HEK293 (cell line): ENCODE results near the gene RAMAC.

ENCODE experiments used
- AEBP2 ChIP-seq: fragments of 450-650 bp; formaldehyde crosslinking; IDR thresholded peaks from 2 replicates; pipeline ENCODE4 v1.5.1; 2016; ENCODE audit warnings: missing biosample characterization, missing genetic modification characterization, borderline replicate concordance
- ELK4 ChIP-seq: IDR thresholded peaks from 2 replicates; pipeline ENCODE4 v1.6.1; 2011; ENCODE audit warnings: mild to moderate bottlenecking, low read depth, low read length, borderline replicate concordance
- GLI4 ChIP-seq: fragments of 450-650 bp; formaldehyde crosslinking; IDR thresholded peaks from 2 replicates; pipeline ENCODE4 v1.5.1; 2016; ENCODE audit warnings: missing biosample characterization, missing genetic modification characterization
- GLIS2 ChIP-seq: fragments of 450-650 bp; formaldehyde crosslinking; IDR thresholded peaks from 2 replicates; pipeline ENCODE4 v1.5.1; 2016; ENCODE audit warnings: missing biosample characterization, missing genetic modification characterization
- INSM2 ChIP-seq: fragments of 450-650 bp; formaldehyde crosslinking; IDR thresholded peaks from 2 replicates; pipeline ENCODE4 v1.5.1; 2016; ENCODE audit warnings: missing biosample characterization, missing genetic modification characterization
- KLF9 ChIP-seq: fragments of 450-650 bp; formaldehyde crosslinking; IDR thresholded peaks from 2 replicates; pipeline ENCODE4 v1.5.1; 2016; ENCODE audit warnings: missing biosample characterization, missing genetic modification characterization, low read depth
- MEIS1 ChIP-seq: sonication (generic); formaldehyde crosslinking; IDR thresholded peaks from 2 replicates; pipeline ENCODE4 v1.8.1; 2022; ENCODE audit warnings: missing genetic modification reagents, mild to moderate bottlenecking, borderline replicate concordance
- SP3 ChIP-seq: fragments of 450-650 bp; formaldehyde crosslinking; IDR thresholded peaks from 2 replicates; pipeline ENCODE4 v1.5.1; 2016; ENCODE audit warnings: missing biosample characterization, missing genetic modification characterization
- TSHZ1 ChIP-seq: fragments of 450-650 bp; formaldehyde crosslinking; IDR thresholded peaks from 2 replicates; pipeline ENCODE4 v1.5.1; 2016; ENCODE audit warnings: missing biosample characterization, missing genetic modification characterization, borderline replicate concordance
- ZBTB10 ChIP-seq: fragments of 450-650 bp; formaldehyde crosslinking; IDR thresholded peaks from 2 replicates; pipeline ENCODE4 v1.5.1; 2016; ENCODE audit warnings: missing biosample characterization, missing genetic modification characterization
- ZBTB21 ChIP-seq: fragments of 450-650 bp; formaldehyde crosslinking; IDR thresholded peaks from 2 replicates; pipeline ENCODE4 v1.5.1; 2017; ENCODE audit warnings: missing biosample characterization, missing genetic modification characterization
- ZNF23 ChIP-seq: fragments of 450-650 bp; formaldehyde crosslinking; IDR thresholded peaks from 2 replicates; pipeline ENCODE4 v1.5.1; 2016; ENCODE audit warnings: missing biosample characterization, missing genetic modification characterization, borderline replicate concordance
- ZNF239 ChIP-seq: fragments of 450-650 bp; formaldehyde crosslinking; IDR thresholded peaks from 2 replicates; pipeline ENCODE4 v1.5.1; 2016; ENCODE audit warnings: missing biosample characterization, missing genetic modification characterization
- ZNF311 ChIP-seq: fragments of 450-650 bp; formaldehyde crosslinking; IDR thresholded peaks from 2 replicates; pipeline ENCODE4 v1.5.1; 2017; ENCODE audit warnings: missing biosample characterization, missing genetic modification characterization, borderline replicate concordance
- ZNF341 ChIP-seq: fragments of 450-650 bp; formaldehyde crosslinking; IDR thresholded peaks from 2 replicates; pipeline ENCODE4; 2016; ENCODE audit warnings: low read depth, missing biosample characterization, missing genetic modification characterization
- ZNF354C ChIP-seq: fragments of 450-650 bp; formaldehyde crosslinking; IDR thresholded peaks from 2 replicates; pipeline ENCODE4 v1.5.1; 2016; ENCODE audit warnings: missing biosample characterization, missing genetic modification characterization, low read depth, borderline replicate concordance
- ZNF366 ChIP-seq: fragments of 450-650 bp; formaldehyde crosslinking; conservative IDR thresholded peaks from 2 replicates; pipeline ENCODE4 v1.5.1; 2016; ENCODE audit warnings: missing biosample characterization, missing genetic modification characterization
- ZNF560 ChIP-seq: fragments of 450-650 bp; formaldehyde crosslinking; IDR thresholded peaks from 2 replicates; pipeline ENCODE4 v1.5.1; 2017; ENCODE audit warnings: missing biosample characterization, missing genetic modification characterization, borderline replicate concordance
- ZNF610 ChIP-seq: fragments of 450-650 bp; formaldehyde crosslinking; IDR thresholded peaks from 2 replicates; pipeline ENCODE4 v1.5.1; 2016; ENCODE audit warnings: missing biosample characterization, missing genetic modification characterization, borderline replicate concordance
- ZNF639 ChIP-seq: fragments of 450-650 bp; formaldehyde crosslinking; IDR thresholded peaks from 2 replicates; pipeline ENCODE4 v1.5.1; 2016; ENCODE audit warnings: missing biosample characterization, missing genetic modification characterization
- ZNF677 ChIP-seq: fragments of 450-650 bp; IDR thresholded peaks from 2 replicates; pipeline ENCODE4 v1.5.0; 2018; ENCODE audit warnings: missing biosample characterization, mild to moderate bottlenecking, missing genetic modification characterization, moderate library complexity
- ZNF701 ChIP-seq: fragments of 450-650 bp; formaldehyde crosslinking; IDR thresholded peaks from 2 replicates; pipeline ENCODE4 v1.5.1; 2016; ENCODE audit warnings: missing biosample characterization, missing genetic modification characterization
- ZSCAN18 ChIP-seq: fragments of 450-650 bp; formaldehyde crosslinking; IDR thresholded peaks from 2 replicates; pipeline ENCODE4 v1.5.1; 2016; ENCODE audit warnings: missing biosample characterization, missing genetic modification characterization
- ZSCAN23 ChIP-seq: fragments of 450-650 bp; formaldehyde crosslinking; IDR thresholded peaks from 2 replicates; pipeline ENCODE4 v1.5.1; 2016; ENCODE audit warnings: missing biosample characterization, missing genetic modification characterization
- ZSCAN30 ChIP-seq: fragments of 450-650 bp; IDR thresholded peaks from 2 replicates; pipeline ENCODE4 v1.5.1; 2018; ENCODE audit warnings: missing biosample characterization, mild to moderate bottlenecking, missing genetic modification characterization, moderate library complexity

Gene RAMAC

GRCh38 chr15:83011271-83012075 is 25.5 kb downstream of the RAMAC start, which contains the start of gene C15orf40 (continued):
- TF ChIP-seq ZNF677 (tag by site-specific recombination) (no peak), ZNF341 (tag by site-specific recombination) (peak; percentile 81), MEIS1 (CRISPR knock-in tag) (no peak), INSM2 (tag by site-specific recombination) (no peak; the same call in 1 of the 2 replicates), ZNF610 (tag by site-specific recombination) (no peak), TSHZ1 (no peak; the same call in 1 of the 2 replicates), ZNF639 (0 out of 2 replicates have a peak, but pooled peaks have one; percentile 18), ZBTB10 (tag by site-specific recombination) (no peak), AEBP2 (tag by site-specific recombination) (no peak), ZNF701 (no peak), ZNF239 (no peak), GLI4 (tag by site-specific recombination) (no peak), SP3 (tag by site-specific recombination) (peak; percentile 84), ZNF354C (tag by site-specific recombination) (no peak), ZNF366 (tag by site-specific recombination) (no peak), KLF9 (tag by site-specific recombination) (no peak), ZNF311 (tag by site-specific recombination) (no peak), ELK4 (no peak), ZBTB21 (tag by site-specific recombination) (no peak), ZSCAN18 (tag by site-specific recombination) (no peak), GLIS2 (tag by site-specific recombination) (peak; percentile 29; the same call in 1 of the 2 replicates), ZNF23 (tag by site-specific recombination) (no peak), ZSCAN23 (tag by site-specific recombination) (0 out of 2 replicates have a peak, but pooled peaks have one; percentile 3), ZSCAN30 (peak; percentile 92), ZNF560 (tag by site-specific recombination) (no peak)
